Measurements from ENCODE around the gene TMEM47. TPM values are rescaled to one million over a fixed set of nuclear protein-coding genes. Genes with fewer than 3 reads are reported as not detected.

Gene TMEM47
- total RNA-seq, 1 donor = 111 TPM

DNA sequence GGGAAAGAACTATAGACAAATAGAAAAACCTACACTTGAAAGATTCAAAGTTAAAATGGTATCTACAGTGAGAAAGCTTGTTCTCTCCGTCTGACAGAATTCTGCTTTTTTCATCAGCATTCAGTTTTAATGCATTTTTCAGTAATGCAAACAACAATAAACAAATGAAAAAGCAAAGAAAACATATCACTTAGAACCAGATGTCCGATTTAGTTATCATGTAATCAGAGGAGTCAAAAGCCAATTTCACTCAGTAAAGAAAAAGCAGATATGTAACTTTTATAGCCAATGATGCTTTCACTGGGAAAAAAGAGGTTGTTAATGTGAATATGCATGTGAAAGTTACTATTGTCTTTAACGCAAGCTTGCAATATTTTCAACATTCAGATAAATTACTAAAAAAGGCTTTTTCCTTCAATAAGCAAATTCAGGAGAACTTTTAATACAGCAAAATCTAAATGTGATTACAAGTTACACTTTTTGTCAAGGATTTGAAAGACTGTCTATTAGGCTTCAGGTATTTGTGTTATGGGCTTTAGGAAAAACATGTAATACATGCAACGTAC lies 70.7 kb downstream of the TMEM47 start:
- no peaks in the 10 kb centered on the region for H3K9me3 ChIP-seq (ENCODE audit: low read depth, low read length)
- H3K27ac ChIP-seq (ENCODE audit: low read depth, low read length) = no peak overlapping the region
- H3K79me2 ChIP-seq (ENCODE audit: insufficient read depth, low read length) = no peaks in the 10 kb centered on the region
- H4K20me1 ChIP-seq (ENCODE audit: insufficient read depth, low read length) = no peaks in the 10 kb centered on the region
- H3K27me3 ChIP-seq (ENCODE audit: insufficient read depth, low read length) = no peaks in the 10 kb centered on the region
- no peaks in the 10 kb centered on the region for H3K4me1 ChIP-seq (ENCODE audit: insufficient read depth, low read length)
- no peak for DNase-seq (ENCODE audit: insufficient read length, low spot score, missing footprints)
- no peak overlapping the region for H2AFZ ChIP-seq (ENCODE audit: low read length)
- TF ChIP-seq, protein P1, sequence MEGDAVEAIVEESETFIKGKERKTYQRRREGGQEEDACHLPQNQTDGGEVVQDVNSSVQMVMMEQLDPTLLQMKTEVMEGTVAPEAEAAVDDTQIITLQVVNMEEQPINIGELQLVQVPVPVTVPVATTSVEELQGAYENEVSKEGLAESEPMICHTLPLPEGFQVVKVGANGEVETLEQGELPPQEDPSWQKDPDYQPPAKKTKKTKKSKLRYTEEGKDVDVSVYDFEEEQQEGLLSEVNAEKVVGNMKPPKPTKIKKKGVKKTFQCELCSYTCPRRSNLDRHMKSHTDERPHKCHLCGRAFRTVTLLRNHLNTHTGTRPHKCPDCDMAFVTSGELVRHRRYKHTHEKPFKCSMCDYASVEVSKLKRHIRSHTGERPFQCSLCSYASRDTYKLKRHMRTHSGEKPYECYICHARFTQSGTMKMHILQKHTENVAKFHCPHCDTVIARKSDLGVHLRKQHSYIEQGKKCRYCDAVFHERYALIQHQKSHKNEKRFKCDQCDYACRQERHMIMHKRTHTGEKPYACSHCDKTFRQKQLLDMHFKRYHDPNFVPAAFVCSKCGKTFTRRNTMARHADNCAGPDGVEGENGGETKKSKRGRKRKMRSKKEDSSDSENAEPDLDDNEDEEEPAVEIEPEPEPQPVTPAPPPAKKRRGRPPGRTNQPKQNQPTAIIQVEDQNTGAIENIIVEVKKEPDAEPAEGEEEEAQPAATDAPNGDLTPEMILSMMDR (IDR thresholded peaks at IDR 0.05; ENCODE audit: extremely low read depth, low read depth, low read length) = no peak
- H3K4me3 ChIP-seq (ENCODE audit: insufficient read depth, low read length) = no peak overlapping the region
- no peak overlapping the region for H3K4me2 ChIP-seq (ENCODE audit: insufficient read depth, low read length)
- H3K36me3 ChIP-seq (ENCODE audit: insufficient read depth, low read length) = no peaks in the 10 kb centered on the region

DNA sequence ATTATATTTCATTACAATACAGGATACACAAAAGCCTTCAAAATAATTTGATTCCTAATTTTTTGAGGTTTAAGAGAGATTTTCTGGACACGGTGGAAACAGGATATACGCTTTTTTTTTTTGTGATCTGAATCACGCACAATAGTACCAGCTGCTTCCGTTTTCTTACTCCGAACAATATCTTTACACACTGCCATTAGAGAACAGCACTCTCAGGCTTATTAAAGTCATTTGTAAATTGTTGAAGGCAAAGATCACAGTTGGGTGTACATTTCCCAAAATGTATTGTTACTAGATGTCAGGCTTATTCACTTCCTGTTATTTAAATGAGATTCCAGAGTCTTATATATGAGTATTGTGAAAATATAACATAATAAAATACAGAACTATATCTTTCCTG lies 71.5 kb downstream of the TMEM47 start:
- TF ChIP-seq, protein P1 (IDR thresholded peaks at IDR 0.05; ENCODE audit: extremely low read depth, low read depth, low read length) = no peak
- H3K4me1 ChIP-seq (ENCODE audit: insufficient read depth, low read length) = no peaks in the 10 kb centered on the region
- no peaks in the 10 kb centered on the region for H3K36me3 ChIP-seq (ENCODE audit: insufficient read depth, low read length)
- no peak for DNase-seq (ENCODE audit: insufficient read length, low spot score, missing footprints)
- H2AFZ ChIP-seq (ENCODE audit: low read length) = no peak overlapping the region
- no peak overlapping the region for H3K4me3 ChIP-seq (ENCODE audit: insufficient read depth, low read length)
- no peaks in the 10 kb centered on the region for H3K9me3 ChIP-seq (ENCODE audit: low read depth, low read length)
- no peaks in the 10 kb centered on the region for H3K79me2 ChIP-seq (ENCODE audit: insufficient read depth, low read length)
- no peaks in the 10 kb centered on the region for H3K27me3 ChIP-seq (ENCODE audit: insufficient read depth, low read length)
- H4K20me1 ChIP-seq (ENCODE audit: insufficient read depth, low read length) = no peaks in the 10 kb centered on the region
- H3K4me2 ChIP-seq (ENCODE audit: insufficient read depth, low read length) = no peak overlapping the region
- no peak overlapping the region for H3K27ac ChIP-seq (ENCODE audit: low read depth, low read length)

DNA sequence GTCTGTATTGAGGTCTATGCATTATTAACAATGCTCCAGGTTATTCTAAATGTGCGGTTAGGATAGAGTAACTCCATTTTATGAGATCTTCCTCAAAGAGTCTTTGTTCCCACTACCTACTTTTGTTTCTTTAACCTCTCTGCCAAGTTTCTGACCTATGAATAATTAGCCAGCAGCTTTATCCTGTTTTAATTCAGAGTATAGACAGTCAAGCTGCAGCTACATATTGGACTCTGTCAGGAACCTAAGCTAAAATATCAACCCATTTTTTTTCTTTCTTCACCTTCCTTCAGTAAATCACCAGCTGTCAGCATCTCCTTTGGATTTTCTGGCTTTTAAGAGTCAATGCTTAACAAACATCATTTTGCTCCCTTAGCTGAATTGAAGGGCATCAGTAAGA lies 72.3 kb downstream of the TMEM47 start:
- Histone ChIP-seq H3K4me3 (ENCODE audit: insufficient read depth, low read length) (no peak overlapping the region), H3K9me3 (ENCODE audit: low read depth, low read length) (no peaks in the 10 kb centered on the region), H2AFZ (ENCODE audit: low read length) (no peak overlapping the region), H3K4me2 (ENCODE audit: insufficient read depth, low read length) (no peak overlapping the region), H3K27ac (ENCODE audit: low read depth, low read length) (no peak overlapping the region), H3K36me3 (ENCODE audit: insufficient read depth, low read length) (no peaks in the 10 kb centered on the region), H3K27me3 (ENCODE audit: insufficient read depth, low read length) (no peaks in the 10 kb centered on the region), H3K4me1 (ENCODE audit: insufficient read depth, low read length) (no peaks in the 10 kb centered on the region), H3K79me2 (ENCODE audit: insufficient read depth, low read length) (no peaks in the 10 kb centered on the region), H4K20me1 (ENCODE audit: insufficient read depth, low read length) (no peaks in the 10 kb centered on the region)
- DNase-seq (ENCODE audit: insufficient read length, low spot score, missing footprints) = no peak
- TF ChIP-seq, protein P1 (IDR thresholded peaks at IDR 0.05; ENCODE audit: extremely low read depth, low read depth, low read length) = no peak

DNA sequence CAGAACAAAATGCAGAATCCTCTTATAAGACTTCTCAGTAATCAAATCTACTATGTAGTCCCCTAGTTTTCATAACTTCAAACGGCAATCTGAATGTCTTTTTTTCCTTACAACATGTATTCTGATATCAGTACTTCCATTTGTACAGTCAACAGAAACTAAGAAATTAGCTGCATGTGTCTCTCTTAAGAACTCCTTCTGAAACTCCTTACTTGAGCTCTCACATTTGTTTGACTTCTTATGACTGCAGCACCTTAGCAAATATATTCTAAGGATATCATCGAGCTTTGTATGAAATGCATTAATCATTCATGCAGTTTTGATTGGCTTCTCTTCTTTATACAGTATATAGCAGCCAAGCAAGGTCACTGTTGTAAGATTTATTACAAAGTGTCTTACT lies 77.0 kb downstream of the TMEM47 start:
- Histone ChIP-seq H3K27me3 (ENCODE audit: insufficient read depth, low read length) (no peaks in the 10 kb centered on the region), H3K9me3 (ENCODE audit: low read depth, low read length) (no peaks in the 10 kb centered on the region), H3K4me2 (ENCODE audit: insufficient read depth, low read length) (no peak overlapping the region), H3K4me1 (ENCODE audit: insufficient read depth, low read length) (no peaks in the 10 kb centered on the region), H2AFZ (ENCODE audit: low read length) (no peak overlapping the region), H3K27ac (ENCODE audit: low read depth, low read length) (no peak overlapping the region), H3K4me3 (ENCODE audit: insufficient read depth, low read length) (no peak overlapping the region), H4K20me1 (ENCODE audit: insufficient read depth, low read length) (no peaks in the 10 kb centered on the region), H3K79me2 (ENCODE audit: insufficient read depth, low read length) (no peaks in the 10 kb centered on the region), H3K36me3 (ENCODE audit: insufficient read depth, low read length) (no peaks in the 10 kb centered on the region)
- TF ChIP-seq, protein P1 (IDR thresholded peaks at IDR 0.05; ENCODE audit: extremely low read depth, low read depth, low read length) = no peak
- no peak for DNase-seq (ENCODE audit: insufficient read length, low spot score, missing footprints)

All from osteoblast (primary cell).